NCI-H146 (cell line): ENCODE data around the gene EPHA3.

ENCODE experiments used
- DNase-seq: peaks from one replicate; lab custom pipeline; 2025; lab: John Stamatoyannopoulos, UW

EPHA3 gene

DNA sequence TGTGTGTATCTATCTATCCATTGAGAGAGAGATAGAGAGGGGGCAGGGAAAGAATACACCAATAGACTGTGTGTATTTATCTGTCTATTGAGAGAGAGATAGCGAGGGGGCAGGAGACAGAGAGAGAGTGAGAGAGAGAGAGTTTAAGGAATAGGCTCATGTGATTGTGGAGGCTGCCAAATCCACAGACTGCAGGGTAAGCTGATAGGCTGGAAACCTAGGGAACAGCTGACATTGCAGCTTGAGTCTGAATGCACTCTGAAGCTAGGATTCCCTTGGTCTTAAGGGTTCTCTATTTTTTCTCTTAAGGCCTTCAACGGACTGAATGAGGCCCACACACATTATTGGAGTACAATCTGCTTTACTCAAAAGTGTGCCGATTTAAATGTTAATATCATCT lies 255.8 kb downstream of the EPHA3 start:
- DNase-seq: no peak

DNA sequence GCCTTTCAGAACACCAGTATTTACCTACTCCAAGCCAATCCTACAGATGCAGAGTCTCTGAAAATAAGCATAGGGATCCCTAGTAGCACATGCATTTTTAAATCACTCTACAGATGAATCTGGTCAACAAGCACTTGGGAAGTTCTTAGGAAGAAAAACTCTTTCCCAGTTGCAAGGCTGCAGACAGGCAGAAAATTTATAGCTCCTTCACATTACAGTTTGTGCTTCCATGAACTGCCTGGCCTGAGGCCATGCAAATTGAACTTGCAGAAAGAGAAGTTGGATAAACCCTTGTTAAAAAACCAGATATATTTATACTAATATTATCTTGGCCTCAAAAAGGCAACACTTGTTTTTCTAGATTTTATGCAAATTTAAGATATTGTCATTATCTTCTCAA lies 256.9 kb downstream of the EPHA3 start:
- no peak for DNase-seq

DNA sequence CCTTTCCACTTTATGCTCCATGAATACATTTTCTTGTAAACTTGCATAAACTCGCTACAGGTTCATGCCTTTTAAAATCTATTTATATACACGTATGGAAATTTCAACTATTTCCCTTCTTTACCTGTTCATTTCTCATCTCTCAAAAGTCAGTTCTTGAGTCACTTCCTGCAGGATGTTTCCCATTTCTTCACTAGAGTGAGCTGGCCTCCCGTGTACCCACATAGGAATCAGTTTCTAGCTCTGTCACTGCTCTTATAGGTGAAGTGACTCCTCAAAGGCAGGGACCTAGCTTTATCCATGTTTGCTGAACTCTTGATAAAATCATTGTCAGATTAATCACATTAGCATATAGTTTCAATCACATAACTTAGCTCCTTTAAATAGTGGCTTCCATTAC lies 259.7 kb downstream of the EPHA3 start:
- no peak for DNase-seq

DNA sequence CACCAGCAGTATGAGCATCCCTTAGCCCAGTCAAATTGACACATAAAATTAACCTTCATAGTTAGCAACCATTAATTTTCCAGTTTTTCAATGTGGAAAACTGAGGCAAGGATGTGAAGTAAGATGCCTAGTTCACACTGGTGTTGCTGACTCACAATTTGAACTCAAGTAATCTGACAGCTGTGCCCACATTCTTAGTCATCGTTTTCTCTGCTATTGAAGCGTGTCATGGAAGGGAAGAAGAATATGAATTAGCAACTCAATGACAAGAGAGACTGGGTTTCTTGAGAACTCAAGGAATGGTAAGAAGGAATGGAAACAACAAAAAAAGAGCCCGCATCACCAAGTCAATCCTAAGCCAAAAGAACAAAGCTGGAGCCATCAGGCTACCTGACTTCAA lies 261.4 kb downstream of the EPHA3 start:
- DNase-seq: no peak

DNA sequence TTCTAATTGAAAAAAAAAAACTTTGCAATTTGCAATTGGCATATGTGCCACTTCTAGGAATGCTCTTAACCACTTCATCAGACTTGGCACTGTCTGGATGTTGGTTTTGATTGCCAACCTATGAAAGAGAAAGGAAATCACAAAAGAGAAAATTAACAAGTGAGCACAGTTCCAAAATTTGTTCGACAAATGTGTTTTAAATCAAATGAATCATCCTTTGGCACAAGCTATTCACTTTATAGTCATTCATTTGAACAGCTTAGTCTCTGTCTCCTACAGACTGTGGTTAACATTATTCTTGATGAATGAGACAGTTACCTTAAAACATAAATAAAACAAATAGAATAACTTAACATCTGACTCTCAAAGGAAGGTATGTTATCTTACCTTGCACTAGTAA lies 265.0 kb downstream of the EPHA3 start:
- DNase-seq: no peak

DNA sequence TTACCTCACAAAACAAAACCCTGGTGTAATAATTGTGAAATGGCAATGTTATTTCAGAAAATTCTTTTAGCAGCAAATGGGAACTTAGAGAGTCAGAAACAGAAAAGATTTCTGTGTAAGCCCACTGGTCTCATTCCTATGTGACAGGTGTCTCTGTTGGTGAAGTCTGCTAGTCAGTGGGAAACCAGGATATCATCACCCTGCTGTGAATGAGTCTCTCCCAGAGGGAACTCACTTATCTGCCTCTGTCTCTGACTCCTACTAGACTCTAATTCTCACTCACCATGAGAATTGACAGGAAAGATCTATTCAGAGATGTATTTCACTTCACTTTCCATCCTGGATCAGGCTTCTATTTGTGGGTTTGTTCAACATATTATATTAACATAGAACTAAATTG lies 266.0 kb downstream of the EPHA3 start:
- DNase-seq: no peak

DNA sequence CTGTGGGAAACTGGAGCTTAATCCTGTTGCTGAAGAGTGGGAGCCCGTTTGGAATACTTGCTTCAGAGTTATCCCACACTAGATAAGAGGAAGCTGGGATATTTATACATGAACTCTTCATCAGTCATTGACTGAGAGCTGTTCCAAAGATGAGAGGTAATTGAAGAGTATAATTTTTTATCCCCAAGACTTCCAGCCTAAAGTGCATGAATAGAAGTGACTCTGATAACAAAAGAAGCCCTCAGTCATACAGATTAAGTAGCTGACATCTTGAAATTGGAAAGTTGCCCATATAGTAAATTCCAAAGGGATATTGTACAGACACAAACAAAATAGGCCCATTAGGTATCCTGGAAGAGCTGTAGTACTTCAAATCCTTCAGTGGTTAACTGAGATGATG lies 268.0 kb downstream of the EPHA3 start:
- DNase-seq: no peak

DNA sequence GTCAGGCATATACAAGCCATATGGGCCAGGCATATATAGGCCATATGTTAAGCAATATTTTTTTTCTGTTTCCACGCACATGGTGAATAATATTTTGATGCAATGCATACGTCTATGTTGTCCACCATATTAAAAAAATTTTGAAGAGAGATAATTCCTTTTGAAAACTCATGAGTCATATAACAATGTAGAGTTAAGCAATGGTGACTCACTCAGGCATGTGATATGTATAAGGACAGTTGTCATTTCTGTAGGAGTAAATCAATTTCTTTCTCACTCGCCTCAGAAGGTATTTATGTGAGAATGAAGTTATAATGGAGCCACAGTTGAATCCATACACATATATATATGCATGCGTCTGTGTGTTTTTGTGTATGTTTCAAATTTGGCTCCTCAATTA lies 272.6 kb downstream of the EPHA3 start:
- DNase-seq: no peak

DNA sequence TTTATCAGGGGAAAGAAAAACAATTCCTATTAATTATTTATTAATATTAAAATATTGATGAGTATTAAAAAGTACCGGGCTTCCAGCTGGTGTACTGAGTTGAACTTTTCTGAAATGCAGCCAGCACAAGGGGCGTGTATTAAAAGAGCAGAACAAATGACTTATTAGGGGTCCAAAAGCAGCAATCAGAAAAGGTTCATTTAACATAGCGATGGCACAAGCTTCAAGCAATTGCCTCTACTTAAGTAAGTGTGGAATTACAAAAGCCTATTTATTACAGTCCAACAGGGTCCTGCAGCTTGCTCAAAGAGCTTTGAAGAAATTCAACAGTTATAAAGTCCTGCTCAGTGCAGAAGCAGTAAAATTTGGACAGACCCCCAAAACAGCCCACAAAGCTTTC lies 285.6 kb downstream of the EPHA3 start:
- no peak for DNase-seq

DNA sequence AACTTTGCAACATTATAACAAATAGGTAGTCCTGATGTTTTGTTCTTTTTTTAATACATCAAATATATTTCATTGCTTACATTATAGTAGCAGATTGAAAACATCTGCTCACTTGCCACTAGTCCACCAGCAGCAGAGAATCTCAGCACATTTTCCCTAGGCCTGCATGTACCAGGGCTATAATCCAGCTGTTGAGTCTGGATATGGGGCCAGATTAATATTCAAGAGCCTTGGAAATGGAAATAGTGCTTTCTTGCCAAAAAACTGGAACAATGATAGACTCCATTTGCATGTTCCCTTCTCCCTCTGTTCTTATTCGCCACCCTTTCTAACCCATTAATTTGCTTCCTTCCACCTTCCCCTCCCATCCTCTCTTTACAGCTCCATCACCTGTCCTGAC lies 288.0 kb downstream of the EPHA3 start:
- no peak for DNase-seq

DNA sequence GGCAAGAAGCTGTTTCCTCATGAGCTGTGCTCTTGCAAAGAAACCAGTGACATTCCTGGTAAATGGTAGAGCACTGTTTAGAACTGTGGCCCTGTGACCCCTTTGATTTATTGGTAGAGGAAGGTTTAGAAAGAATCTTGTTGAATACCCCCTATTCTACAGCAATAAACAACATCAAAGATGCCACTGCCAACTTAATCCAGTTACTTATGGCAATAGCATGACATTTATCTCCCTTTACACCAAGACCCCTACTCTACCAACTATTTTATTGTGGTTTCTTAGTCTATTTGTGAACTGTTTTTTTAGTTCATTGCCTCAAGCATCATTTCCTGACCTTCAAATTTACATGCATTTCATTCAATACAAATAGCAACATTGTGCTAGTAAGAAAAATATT lies 288.6 kb downstream of the EPHA3 start:
- DNase-seq: no peak

DNA sequence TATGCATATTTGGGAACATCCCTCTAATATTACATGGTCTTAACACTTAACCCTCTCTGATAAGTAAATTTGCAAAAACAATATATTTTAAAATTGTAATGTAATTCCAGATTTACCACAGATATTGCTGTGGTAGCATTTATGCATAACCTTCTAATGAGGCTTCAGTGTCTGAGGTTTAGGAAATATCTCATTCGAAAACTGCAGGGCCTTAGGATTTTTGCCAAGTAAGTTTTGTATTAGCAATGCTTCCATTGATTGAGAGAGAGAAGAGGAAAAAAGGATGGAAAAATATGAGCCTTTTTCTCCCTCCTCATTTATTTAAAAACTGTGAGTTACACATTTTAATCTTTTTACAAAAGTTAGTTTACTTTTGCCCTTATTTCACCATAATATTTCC lies 294.6 kb downstream of the EPHA3 start:
- DNase-seq: no peak

DNA sequence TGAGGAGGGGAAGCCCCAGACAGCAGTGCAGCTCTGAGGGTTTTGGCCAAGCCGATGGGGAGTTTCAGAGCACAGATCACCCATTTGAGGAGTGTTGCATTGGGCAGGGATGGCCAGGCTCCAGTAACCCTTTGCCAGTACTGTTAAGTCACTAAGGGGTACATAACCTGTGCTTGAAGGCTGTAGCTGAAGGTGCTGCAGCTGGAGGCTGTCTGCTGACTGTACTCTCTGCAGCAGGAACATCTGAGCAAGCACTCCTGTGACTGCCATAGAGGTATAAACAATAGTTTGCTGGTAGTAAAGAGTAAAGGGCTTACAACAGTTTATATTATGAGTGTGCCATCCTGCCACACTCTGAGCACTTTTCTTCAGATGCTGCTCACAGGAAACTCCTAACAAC lies 297.8 kb downstream of the EPHA3 start:
- no peak for DNase-seq

DNA sequence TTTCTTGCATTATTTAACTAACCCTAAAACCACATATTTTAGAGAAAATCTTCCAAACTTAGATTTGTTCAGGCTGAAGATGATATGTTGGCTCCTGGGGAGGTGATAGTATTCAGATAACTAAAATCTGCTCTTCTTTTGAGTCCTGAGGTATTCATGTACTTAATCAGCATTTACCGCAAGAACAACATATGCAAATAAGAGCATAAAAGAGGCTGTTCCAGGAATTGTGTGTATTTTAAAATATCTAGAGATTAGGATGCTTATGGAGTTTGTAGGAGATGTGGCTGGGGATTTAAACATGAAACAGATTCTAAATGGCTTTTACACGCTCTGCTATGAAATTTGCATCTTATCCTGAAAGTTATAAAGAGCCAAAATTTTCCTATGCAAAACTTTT lies 298.2 kb downstream of the EPHA3 start:
- no peak for DNase-seq

DNA sequence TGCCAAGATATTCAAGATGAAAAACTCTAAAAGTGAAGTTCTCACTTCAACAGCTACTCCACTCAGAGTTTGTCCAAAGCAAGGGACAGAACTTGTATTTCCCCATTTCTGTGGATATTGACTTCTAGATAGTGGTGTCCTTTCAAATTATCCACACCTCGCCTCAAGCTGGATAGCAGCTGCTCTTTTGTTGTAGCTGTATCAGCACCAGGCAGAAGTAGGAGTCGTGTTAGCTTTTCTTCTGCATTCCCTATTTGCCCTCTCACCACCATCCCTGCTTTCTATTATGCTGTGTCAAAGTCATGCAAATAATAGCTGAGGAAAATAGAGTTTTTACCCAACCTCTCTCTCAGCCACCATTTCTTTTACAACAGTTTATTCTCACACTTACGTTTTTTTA lies 303.8 kb downstream of the EPHA3 start:
- DNase-seq: peak; percentile 92

DNA sequence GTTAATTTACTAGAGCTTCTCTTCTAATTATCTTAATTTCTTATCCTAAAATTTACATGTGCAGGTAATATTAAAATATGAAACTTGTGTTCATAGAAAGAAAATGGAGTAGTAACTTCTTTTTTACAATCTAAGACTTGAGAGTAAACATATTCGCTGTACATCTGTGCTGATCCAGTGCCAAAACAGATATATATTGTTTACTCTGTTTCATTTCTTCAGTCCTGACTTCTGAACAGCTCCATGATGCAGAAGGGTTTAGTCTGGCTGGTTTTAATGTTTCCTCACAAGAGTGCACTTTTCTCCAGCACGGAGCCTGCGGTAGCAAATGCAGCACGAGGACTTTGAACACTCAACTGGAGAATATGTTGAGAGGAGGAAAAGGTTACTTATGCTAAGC lies 306.8 kb downstream of the EPHA3 start:
- DNase-seq: no peak

DNA sequence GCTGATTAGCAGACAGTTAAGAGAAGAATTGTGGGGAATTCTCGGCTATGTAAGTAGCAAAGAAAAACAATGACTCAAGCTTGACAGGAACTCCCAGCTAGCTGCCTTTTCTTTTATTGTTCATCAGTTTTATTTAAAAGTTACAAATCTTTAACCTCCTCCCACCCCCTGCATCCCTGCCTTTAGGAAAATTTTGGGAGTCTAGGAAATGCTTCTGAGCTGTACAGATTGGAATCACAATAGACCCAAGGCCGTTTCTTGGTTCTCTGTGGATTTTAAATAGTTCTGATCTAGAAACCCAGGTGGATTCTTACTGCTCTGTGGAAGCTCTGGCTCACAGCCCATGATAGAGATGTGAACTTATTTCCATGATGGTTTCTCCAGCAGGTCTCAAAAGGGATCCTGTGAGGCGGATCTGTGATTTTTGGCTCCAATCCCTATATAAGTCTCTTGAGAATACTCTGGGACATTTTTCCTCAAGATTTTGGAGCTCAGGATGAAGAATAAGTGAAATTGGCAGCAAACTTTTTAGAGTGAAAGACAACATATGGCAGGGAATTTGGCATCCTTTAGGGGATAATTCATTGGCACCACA lies 312.3 kb downstream of the EPHA3 start:
- no peak for DNase-seq

DNA sequence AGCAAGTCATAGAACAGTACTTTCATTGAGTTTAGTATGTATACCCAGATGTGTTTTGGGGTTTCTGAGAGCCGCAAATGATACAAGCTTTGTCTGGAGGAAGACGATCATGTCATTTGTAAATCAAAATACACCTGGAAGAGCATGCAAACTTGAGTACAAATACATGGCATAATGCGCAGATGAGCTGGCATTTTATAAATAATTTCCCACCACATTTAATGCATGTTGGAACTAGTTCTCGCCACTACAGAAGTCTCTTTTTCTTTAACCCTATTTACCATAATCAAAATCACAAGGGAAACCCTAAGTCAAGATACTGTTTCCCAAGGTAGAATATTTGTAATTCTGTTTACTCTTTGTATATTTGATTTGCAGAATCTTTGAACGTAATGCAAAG lies 318.6 kb downstream of the EPHA3 start:
- no peak for DNase-seq

DNA sequence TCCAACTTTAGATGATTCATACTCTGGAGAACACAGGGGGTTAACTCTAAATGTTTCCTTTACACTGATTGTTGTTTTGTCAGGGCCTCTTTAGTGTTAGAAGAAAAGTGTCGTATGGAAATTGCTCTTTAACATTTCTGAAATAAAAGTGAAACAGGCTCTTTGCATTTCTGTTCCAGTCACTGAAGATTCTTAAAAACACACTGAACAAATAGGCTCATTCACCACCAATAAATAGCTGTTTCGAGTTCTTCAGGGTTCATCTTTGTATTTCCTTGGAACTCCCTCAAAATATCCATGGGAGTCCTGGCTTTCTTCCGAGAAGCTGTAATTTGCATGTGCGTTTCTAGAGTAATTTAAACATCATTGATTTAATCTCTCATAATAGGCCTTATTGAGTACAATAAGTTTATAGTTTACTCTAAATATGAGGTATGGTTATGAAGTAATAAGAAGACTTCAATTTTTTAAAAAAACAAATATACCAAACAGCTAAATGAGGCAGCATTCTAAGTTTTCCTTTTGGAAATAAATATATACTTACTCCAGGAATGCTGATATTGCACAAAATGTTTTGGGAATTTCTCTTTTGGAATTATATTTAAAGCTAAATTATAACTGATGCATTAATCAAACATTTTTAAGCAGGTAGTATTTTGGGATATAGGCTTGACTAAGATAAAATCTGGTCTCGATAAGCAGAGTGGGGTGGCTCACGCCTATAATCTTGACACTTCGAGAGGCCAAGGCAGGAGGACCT lies 327.4 kb downstream of the EPHA3 start:
- no peak for DNase-seq

DNA sequence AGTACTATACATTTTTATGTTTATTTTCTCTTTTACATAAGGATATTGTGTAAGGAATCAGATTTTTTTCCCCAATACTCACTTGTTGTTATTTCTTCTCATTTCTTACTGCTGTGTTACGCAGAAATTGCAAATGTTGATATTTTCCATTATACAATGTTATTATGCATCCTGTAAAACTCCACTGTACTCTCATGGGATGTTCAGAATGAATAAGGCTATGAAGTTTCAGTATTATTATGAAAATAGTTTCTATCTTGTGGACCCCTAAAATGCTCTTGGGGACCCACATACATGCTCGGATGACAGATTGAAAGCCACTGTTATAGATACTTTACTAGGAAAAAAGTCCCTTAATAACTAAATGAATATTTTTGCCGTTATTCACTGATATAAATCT lies 329.4 kb downstream of the EPHA3 start:
- DNase-seq: no peak

DNA sequence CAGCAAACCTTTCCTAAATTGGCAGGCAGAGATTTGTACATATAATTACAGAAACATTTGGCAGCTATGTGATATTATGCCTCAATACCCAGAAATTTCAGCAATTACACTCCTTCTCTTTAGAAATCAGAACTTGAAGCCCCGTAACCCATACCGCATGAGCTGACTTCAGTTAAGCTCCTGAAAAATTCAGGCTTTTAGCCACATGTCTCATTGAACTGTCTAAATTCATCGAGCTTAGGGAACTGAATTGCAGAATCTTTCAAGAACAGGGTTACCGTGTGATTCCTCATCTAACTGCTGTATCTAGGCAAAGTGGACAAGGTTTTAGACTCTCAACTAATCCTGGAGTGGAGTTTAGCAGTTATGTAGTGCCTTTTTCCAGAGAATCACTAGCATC lies 333.0 kb downstream of the EPHA3 start:
- no peak for DNase-seq

DNA sequence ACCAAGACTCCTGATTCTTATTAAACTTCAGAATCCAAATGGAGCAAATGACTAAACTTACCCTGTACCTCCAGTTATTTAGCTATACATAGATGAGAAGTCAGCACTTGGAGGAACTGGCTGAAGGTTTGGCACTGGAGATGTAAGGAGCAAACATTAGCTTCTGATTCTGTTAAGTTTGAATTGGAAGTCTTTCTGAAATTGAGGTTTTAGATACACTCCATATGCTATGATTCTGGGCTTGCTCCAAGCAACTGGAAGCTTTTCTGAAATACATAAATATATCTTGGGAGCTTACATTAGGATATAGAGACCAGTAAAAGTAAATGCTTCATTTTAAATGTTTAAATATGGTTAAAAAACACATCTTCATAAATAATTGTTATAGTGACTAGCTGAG lies 333.7 kb downstream of the EPHA3 start:
- no peak for DNase-seq

DNA sequence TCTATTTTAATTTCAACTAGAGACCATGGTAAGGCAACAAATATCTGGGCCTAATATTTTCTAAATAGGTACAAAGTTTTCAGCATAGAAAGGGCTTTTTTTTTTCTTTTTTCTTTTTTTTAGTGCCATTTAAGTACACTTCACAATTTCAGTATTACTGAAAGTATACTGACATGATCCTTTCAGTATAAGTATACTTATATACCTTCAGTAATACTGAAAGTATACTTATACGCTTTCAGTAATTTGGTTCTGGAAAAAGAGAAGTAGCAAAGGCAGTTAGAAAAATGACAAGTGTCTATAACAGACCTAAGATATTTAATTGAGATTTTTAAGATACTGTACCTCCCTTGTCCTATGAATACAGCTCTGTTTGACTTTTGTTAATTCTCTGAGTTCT lies 339.2 kb downstream of the EPHA3 start:
- DNase-seq: no peak

DNA sequence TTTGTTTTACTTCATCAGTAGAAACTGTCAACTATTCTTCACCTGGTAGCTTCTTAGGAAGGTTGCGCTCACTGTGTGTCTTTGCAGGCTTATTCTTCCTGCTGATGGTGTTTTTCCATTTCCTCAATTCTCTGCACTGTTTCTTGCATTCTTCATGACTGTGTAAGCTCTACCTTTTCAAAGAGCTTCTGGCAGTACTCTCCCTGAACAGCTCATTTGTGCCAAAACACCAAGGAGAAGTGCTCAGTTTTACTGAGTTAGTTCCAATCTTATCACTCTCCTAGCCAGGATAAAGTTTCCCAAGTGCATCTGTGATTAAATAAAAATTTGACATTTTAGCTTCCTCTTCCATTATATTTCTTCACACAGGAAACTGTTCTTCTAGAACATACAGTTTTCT lies 339.8 kb downstream of the EPHA3 start:
- no peak for DNase-seq
